WI38 (cell line): ENCODE results near the gene CACNA2D2.

Source experiments
- H3K4me3 ChIP-seq: 2 replicates; pipeline ENCODE4 v1.5.1; 2011; ENCODE audit warnings: low read depth, mild to moderate bottlenecking, control low read depth, low read length
- TF ChIP-seq, protein P1 (sequence below): IDR thresholded peaks from 2 replicates; pipeline ENCODE4 v1.5.1; 2012; ENCODE audit warnings: low read depth, mild to moderate bottlenecking, control low read depth, low read length

The CACNA2D2 gene

DNA sequence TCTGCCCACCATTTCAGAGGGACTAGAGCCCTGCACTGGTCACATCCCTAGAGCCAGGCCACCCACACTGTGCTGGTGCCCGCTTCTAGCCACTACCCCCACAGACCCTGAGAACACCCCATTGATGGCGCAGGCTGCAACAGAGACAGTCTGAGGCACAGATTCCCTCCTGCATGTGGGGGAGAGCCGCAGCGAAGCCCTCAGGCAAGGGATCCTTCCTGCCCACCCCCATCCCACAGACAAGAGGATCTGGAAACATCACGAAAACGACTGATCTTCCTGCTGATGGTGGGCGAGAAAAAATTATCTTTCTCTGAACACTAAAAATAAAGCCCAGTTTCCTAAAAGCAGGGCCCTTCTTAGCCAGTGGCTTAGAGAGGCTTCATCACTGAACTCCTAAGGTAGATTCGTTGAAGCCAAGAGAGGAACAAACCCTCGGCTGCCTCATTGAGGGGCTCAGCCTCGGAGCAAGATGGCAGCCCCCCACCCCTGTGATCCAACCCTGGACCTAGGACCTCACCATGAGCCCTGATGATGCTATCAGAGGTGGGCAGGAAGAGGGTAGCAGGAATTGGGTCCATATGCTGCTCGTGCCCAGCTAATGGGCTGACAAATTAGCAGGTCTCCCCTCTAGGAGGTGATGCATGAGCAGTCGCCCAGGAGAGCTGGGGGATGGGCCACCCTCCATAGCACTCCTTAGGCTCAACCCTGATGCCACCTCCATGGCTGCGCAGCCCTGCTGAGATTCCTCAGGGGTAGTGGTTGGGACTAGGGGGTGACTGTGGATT is 54.5 kb downstream of the CACNA2D2 start:
- TF ChIP-seq, protein P1, sequence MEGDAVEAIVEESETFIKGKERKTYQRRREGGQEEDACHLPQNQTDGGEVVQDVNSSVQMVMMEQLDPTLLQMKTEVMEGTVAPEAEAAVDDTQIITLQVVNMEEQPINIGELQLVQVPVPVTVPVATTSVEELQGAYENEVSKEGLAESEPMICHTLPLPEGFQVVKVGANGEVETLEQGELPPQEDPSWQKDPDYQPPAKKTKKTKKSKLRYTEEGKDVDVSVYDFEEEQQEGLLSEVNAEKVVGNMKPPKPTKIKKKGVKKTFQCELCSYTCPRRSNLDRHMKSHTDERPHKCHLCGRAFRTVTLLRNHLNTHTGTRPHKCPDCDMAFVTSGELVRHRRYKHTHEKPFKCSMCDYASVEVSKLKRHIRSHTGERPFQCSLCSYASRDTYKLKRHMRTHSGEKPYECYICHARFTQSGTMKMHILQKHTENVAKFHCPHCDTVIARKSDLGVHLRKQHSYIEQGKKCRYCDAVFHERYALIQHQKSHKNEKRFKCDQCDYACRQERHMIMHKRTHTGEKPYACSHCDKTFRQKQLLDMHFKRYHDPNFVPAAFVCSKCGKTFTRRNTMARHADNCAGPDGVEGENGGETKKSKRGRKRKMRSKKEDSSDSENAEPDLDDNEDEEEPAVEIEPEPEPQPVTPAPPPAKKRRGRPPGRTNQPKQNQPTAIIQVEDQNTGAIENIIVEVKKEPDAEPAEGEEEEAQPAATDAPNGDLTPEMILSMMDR, result no peak

DNA sequence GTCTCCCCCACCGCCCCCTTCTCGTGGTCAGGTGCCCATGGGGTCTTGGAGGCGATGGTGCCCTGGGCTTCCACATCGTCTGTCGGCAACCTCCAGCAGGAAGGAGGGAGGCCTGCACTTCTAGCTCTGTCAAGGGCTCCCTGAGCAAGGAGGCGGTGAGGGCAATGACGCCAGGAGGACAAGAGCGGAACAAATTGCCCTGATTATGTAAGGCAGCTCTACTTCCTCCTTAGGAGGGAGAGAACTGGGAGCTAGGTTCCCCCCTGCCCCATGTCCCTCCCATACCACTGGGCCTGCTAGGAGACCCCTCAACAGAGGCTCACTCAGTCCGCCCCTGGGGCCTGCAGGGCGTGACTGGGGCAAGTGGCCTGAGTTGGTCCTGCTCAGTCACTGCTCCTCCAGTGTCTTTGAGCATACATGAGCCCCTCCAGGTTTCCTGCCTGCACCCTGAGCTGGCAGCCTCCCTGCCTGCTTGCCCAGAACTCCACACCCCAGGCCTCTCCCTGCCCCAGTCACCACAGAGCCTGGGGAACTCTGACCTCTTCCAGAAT is 56.1 kb downstream of the CACNA2D2 start:
- TF ChIP-seq, protein P1, result no peak
- H3K4me3 ChIP-seq, result no peak overlapping the region

More for the DNA sequence above, 54.5 kb downstream of the CACNA2D2 start:
- no peak overlapping the region for H3K4me3 ChIP-seq

DNA sequence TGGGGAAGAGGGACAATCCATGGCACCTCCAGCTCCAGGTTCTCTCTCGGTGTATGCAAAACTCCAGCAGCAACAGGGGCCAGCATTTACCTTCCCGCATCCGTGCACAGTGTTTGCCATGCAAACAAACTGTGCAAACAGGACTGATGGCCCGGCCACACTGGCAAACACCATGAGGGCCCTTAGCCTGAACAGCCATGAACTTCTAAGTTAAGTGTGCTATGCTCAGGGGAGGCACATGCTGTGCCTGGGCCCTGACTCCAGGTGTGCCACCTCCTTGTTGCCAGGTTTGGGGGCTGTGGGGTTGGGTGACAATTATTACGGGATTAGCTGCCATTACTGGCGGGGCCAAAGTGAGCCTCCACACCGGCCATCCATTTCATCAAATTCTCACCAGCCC is 57.5 kb downstream of the CACNA2D2 start:
- TF ChIP-seq, protein P1, result no peak
- H3K4me3 ChIP-seq, result no peak overlapping the region

DNA sequence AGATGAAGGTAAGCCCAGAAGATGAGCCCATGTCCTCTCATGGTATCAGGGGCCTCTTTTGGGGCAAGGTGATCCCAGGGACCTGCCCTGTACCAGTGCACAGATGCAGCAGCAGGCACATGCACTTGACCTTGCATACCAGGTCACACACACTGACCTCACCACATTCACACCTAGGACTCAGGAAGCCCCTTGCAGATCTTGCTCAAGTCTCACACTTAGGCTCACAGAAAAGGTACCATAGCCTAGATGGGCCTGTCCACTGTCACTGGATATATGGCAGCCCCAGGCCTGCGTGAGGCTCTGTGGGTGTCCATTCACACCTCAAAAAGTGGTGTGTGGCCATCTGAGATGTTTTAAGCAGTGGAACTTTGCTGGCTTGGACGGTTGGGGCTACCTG is 58.7 kb downstream of the CACNA2D2 start:
- no peak overlapping the region for H3K4me3 ChIP-seq

DNA sequence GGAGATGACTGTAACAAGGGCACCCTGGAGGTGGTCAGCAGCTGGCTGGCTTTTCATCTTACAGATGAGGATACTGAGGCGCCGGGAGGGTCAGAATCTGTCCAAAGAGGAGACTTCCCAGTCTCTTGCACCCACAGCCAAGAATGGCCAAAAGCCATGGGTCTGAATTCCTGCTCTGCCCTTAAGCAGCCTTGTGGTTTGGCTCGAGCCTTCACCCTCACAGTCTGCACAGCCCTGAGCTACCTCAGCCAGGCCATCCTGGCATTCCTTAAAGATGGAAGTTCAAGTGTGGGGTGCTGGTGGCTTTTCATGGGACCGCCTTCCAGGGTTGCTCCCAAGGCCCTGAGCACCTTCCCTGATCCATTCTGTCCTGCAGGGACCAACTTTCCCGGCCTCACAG is 59.2 kb downstream of the CACNA2D2 start:
- no peak overlapping the region for H3K4me3 ChIP-seq
- TF ChIP-seq, protein P1, result no peak

More for the DNA sequence above, 58.7 kb downstream of the CACNA2D2 start:
- TF ChIP-seq, protein P1, result no peak

DNA sequence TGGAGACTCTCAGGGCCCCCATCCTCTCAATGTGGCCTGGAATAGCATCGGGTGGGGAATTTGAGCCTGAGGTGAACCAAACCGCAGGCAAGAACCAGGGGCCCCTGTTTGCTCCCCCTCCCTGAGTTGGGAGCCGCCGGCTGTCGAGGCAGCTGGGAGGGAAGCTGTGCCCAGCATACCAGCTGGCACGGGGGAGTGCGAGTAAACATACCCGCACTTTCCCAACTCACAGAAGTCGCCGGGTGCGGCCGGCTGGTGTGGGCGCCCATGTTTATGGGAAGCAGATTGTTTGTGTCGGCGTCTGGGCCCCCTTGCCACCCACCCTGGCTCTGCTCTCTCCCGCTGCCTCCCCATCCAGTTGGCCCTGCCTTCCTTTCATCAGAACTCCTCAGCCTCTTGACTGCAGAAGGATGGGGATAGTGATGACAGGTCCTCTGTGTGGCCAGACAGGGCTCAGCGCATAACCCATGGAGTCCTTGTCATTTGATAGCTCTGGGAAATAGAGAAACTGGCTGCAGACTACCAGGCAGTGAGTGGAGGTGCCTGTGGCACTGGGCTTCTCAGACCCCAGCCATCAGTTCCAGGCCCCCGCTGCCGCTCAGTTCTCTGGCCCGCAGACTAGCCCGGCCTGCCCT is 60.4 kb downstream of the CACNA2D2 start:
- TF ChIP-seq, protein P1, result no peak
- no peak overlapping the region for H3K4me3 ChIP-seq
